HCT116 (cell line): ENCODE measurements around the gene TCEA2. TPM values are rescaled to one million over a fixed set of nuclear protein-coding genes. Genes with fewer than 3 reads are reported as not detected.

ENCODE experiments used
- ATAC-seq: fragments of 200-7000 bp; cut with Tn5 transposase; 2 replicates; pipeline ENCODE4 v1.9.1; 2020; ENCODE audit warnings: mild to moderate bottlenecking, moderate library complexity
- BruUV-seq: library from RNA; stranded (reverse); fragments of 400-500 nt; replicated peaks from 2 replicates; lab custom pipeline; 2021; lab: Mats Ljungman, UMichigan
- CTCF ChIA-PET: fragments of 300-600 bp; sonication (Branson Sonifier 250); formaldehyde crosslinking; loops from one replicate; lab custom pipeline; 2021; ENCODE audit warnings: antibody characterized with exemption; lab: Charles Lee
- POLR2A ChIA-PET: fragments of 300-600, 350-600 bp; sonication (Branson Sonifier 250); formaldehyde crosslinking; loops from one replicate; lab custom pipeline; 2021; ENCODE audit warnings: antibody characterized with exemption; lab: Charles Lee
- RAD21 ChIA-PET, 2 experiments: fragments of 300-600 bp; sonication (Branson Sonifier 250); formaldehyde crosslinking; loops; one replicate each; lab custom pipeline; 2023; ENCODE audit warnings: low total read pairs in 2 of 2; ENCODE audit not compliant: uncharacterized antibody in 2 of 2, unreplicated experiment in 2 of 2, low non-redundant PET in 1 of 2; lab: Charles Lee
- DNase-seq: peaks from one replicate; pipeline ENCODE4 v3.0.0-alpha.2; 2010; ENCODE audit warnings: low read depth, low spot score
- H2AFZ ChIP-seq: fragments of 200-600 bp; shearing (Covaris generic), sonication (generic); 2 replicates; pipeline ENCODE4 v1.6.1; 2017; ENCODE audit warnings: low read depth, mixed run types, mixed read lengths, antibody characterized with exemption, low read length; ENCODE audit not compliant: poor library complexity, severe bottlenecking
- H3K27ac ChIP-seq: 2 replicates; pipeline ENCODE4 v1.5.1; 2012; ENCODE audit warnings: low read depth, low read length
- H3K27me3 ChIP-seq: fragments of 200-600 bp; sonication (generic); 2 replicates; pipeline ENCODE4 v1.6.1; 2016; ENCODE audit warnings: mixed run types, low read length, mixed read lengths; ENCODE audit not compliant: insufficient read depth
- H3K36me3 ChIP-seq, 2 experiments: fragments of 200-500 bp in 1 of 2; fragments of 200-600 bp in 1 of 2; sonication (Bioruptor generic) in 1 of 2; sonication (generic) in 1 of 2; 2 replicates each; pipeline versions ENCODE4 v1.5.1 to v1.6.1; 2014 to 2016; ENCODE audit warnings: low read length in 2 of 2, inconsistent platforms in 1 of 2, mixed read lengths in 1 of 2, mixed run types in 1 of 2; ENCODE audit not compliant: insufficient read depth in 2 of 2, control insufficient read depth in 1 of 2
- H3K4me1 ChIP-seq, 2 experiments: fragments of 200-600 bp in 1 of 2; sonication (generic) in 1 of 2; 2 replicates each; pipeline versions ENCODE4 v1.5.1 to v1.6.1; 2012 to 2017; ENCODE audit warnings: low read length in 2 of 2, inconsistent platforms in 1 of 2, mild to moderate bottlenecking in 1 of 2, mixed read lengths in 1 of 2, mixed run types in 1 of 2, moderate library complexity in 1 of 2; ENCODE audit not compliant: insufficient read depth in 2 of 2, control insufficient read depth in 1 of 2
- H3K4me2 ChIP-seq: fragments of 200-600 bp; sonication (generic); 2 replicates; pipeline ENCODE4 v1.6.1; 2017; ENCODE audit warnings: mixed run types, low read length, mixed read lengths
- H3K4me3 ChIP-seq, 2 experiments: fragments of 200-600 bp in 1 of 2; sonication (generic) in 1 of 2; replicated peaks in 1 of 2; 2 replicates each; pipeline ENCODE4 v1.5.1; 2011 to 2016; ENCODE audit warnings: low read length in 2 of 2, control low read depth in 1 of 2, low read depth in 1 of 2, mild to moderate bottlenecking in 1 of 2, mixed read lengths in 1 of 2, mixed run types in 1 of 2
- H3K79me2 ChIP-seq: fragments of 200-600 bp; sonication (generic); 2 replicates; pipeline ENCODE4 v1.6.1; 2017; ENCODE audit warnings: mild to moderate bottlenecking, mixed run types, low read length, moderate library complexity, mixed read lengths; ENCODE audit not compliant: insufficient read depth
- H3K9ac ChIP-seq: fragments of 200-600 bp; sonication (generic); 2 replicates; pipeline ENCODE4 v1.6.1; 2016; ENCODE audit warnings: low read length, mixed read lengths
- H3K9me2 ChIP-seq: fragments of 200-600 bp; sonication (generic), shearing (Covaris generic); 2 replicates; pipeline ENCODE4 v1.6.1; 2017; ENCODE audit warnings: mixed run types, mild to moderate bottlenecking, moderate library complexity; ENCODE audit not compliant: insufficient read depth
- H3K9me3 ChIP-seq, 2 experiments: fragments of 200-500 bp in 1 of 2; fragments of 200-600 bp in 1 of 2; sonication (Bioruptor generic) in 1 of 2; sonication (generic) in 1 of 2; 2 replicates each; pipeline ENCODE4 v1.6.1; 2014 to 2017; ENCODE audit warnings: low read length in 2 of 2, mixed read lengths in 2 of 2, inconsistent platforms in 1 of 2, low read depth in 1 of 2, mild to moderate bottlenecking in 1 of 2, mixed run types in 1 of 2, moderate library complexity in 1 of 2; ENCODE audit not compliant: control insufficient read depth in 1 of 2, insufficient read depth in 1 of 2
- H4K20me1 ChIP-seq: fragments of 200-600 bp; sonication (generic), shearing (Covaris generic); 2 replicates; pipeline ENCODE4 v1.6.1; 2017; ENCODE audit warnings: mixed run types, mild to moderate bottlenecking, moderate library complexity; ENCODE audit not compliant: insufficient read depth
- CBX3 ChIP-seq: IDR thresholded peaks from 2 replicates; pipeline ENCODE4 v1.6.1; 2012; ENCODE audit warnings: low read depth
- CEBPB ChIP-seq: IDR thresholded peaks from 2 replicates; pipeline ENCODE4 v1.6.1; 2012; ENCODE audit warnings: low read depth
- EGR1 ChIP-seq: IDR thresholded peaks from 2 replicates; pipeline ENCODE4 v1.6.1; 2012; ENCODE audit warnings: low read depth
- EZH2 ChIP-seq: fragments of 200-600 bp; sonication (generic); IDR thresholded peaks from 2 replicates; pipeline ENCODE4 v1.6.1; 2017; ENCODE audit warnings: antibody characterized with exemption, mixed run types
- EZH2phosphoT487 ChIP-seq: fragments of 200-600 bp; IDR thresholded peaks from 2 replicates; pipeline ENCODE4 v1.6.1; 2018; ENCODE audit warnings: antibody characterized with exemption, borderline replicate concordance
- JUND ChIP-seq: IDR thresholded peaks from 2 replicates; pipeline ENCODE4 v1.6.1; 2012
- POLR2A ChIP-seq: IDR thresholded peaks from 2 replicates; pipeline ENCODE4 v1.7.0; 2011; ENCODE audit warnings: borderline replicate concordance; ENCODE audit not compliant: insufficient read depth, insufficient read length; ENCODE audit errors: extremely low read depth
- RAD21 ChIP-seq: IDR thresholded peaks from 2 replicates; pipeline ENCODE4 v1.6.1; 2012; ENCODE audit warnings: low read depth, mild to moderate bottlenecking
- SP1 ChIP-seq: IDR thresholded peaks from 2 replicates; pipeline ENCODE4 v1.6.1; 2012; ENCODE audit warnings: low read depth
- SRF ChIP-seq: IDR thresholded peaks from 2 replicates; pipeline ENCODE4 v1.6.1; 2012; ENCODE audit warnings: low read depth
- ZFX ChIP-seq: fragments of 450-650 bp; IDR thresholded peaks from 2 replicates; pipeline ENCODE4 v1.6.1; 2017
- intact Hi-C: fragments of 100-400 bp; cut with micrococcal nuclease; formaldehyde crosslinking; loops from 2 replicates; pipeline ENCODE4 v1.10.0; 2022
- total RNA-seq: library from RNA; stranded (reverse); gene quantifications from one replicate; pipeline ENCODE4 v1.2.1, GENCODE V29; 2021; ENCODE audit not compliant: unreplicated experiment
- TF ChIP-seq, protein P1 (sequence below), 3 experiments: fragments of 200-600 bp in 1 of 3; sonication (generic) in 1 of 3; IDR thresholded peaks in 2 of 3; conservative IDR thresholded peaks in 1 of 3; 2 replicates each; pipeline ENCODE4 v1.5.1; 2012 to 2017; ENCODE audit warnings: low read depth in 2 of 3, low read length in 2 of 3, antibody characterized with exemption in 1 of 3, borderline replicate concordance in 1 of 3, control low read depth in 1 of 3, mild to moderate bottlenecking in 1 of 3, mixed read lengths in 1 of 3, mixed run types in 1 of 3, moderate library complexity in 1 of 3; ENCODE audit not compliant: insufficient read depth in 1 of 3
- TF ChIP-seq, protein P2 (sequence below): IDR thresholded peaks from 2 replicates; pipeline ENCODE4 v1.6.1; 2012
- TF ChIP-seq, protein P3 (sequence below): IDR thresholded peaks from 2 replicates; pipeline ENCODE4 v1.6.1; 2012; ENCODE audit warnings: low read depth

TCEA2 gene
- total RNA-seq, 1 experiment from 2014 or later: 29.7 TPM

DNA sequence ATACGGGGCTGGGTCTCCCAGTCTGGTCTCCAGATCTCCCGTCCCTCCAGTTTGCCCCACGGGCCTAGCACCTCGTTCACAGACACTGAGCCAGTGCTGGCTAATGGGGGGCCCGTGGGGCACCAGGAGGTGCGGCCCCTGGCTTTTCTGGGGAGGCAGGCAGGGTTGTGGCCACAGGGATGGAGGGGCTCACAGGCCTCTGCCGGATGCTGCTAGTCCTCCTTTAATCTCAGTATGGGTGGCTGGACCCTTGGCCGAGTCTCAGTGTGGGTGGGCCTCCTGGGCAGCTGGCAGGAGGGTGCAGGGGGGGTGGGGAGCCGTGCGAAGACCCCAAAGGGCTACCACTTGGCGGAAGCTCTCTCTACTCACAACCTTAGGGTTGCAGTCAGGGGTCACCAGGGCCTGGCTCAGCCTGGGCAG is 12.0 kb upstream of the TCEA2 start (continued):
- TF ChIP-seq, protein P1, sequence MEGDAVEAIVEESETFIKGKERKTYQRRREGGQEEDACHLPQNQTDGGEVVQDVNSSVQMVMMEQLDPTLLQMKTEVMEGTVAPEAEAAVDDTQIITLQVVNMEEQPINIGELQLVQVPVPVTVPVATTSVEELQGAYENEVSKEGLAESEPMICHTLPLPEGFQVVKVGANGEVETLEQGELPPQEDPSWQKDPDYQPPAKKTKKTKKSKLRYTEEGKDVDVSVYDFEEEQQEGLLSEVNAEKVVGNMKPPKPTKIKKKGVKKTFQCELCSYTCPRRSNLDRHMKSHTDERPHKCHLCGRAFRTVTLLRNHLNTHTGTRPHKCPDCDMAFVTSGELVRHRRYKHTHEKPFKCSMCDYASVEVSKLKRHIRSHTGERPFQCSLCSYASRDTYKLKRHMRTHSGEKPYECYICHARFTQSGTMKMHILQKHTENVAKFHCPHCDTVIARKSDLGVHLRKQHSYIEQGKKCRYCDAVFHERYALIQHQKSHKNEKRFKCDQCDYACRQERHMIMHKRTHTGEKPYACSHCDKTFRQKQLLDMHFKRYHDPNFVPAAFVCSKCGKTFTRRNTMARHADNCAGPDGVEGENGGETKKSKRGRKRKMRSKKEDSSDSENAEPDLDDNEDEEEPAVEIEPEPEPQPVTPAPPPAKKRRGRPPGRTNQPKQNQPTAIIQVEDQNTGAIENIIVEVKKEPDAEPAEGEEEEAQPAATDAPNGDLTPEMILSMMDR (IDR thresholded peaks at IDR 0.05 in 2 of 3, conservative IDR thresholded peaks at IDR 0.05 in 1 of 3; ENCODE audit: borderline replicate concordance in 1 of 3, insufficient read depth in 1 of 3, low read depth in 2 of 3, low read length in 2 of 3): no peak
- no peak for TF ChIP-seq POLR2A
- TF ChIP-seq CEBPB: no peak
- TF ChIP-seq, protein P2, sequence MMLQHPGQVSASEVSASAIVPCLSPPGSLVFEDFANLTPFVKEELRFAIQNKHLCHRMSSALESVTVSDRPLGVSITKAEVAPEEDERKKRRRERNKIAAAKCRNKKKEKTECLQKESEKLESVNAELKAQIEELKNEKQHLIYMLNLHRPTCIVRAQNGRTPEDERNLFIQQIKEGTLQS: no peak
- no peak for TF ChIP-seq EGR1

DNA sequence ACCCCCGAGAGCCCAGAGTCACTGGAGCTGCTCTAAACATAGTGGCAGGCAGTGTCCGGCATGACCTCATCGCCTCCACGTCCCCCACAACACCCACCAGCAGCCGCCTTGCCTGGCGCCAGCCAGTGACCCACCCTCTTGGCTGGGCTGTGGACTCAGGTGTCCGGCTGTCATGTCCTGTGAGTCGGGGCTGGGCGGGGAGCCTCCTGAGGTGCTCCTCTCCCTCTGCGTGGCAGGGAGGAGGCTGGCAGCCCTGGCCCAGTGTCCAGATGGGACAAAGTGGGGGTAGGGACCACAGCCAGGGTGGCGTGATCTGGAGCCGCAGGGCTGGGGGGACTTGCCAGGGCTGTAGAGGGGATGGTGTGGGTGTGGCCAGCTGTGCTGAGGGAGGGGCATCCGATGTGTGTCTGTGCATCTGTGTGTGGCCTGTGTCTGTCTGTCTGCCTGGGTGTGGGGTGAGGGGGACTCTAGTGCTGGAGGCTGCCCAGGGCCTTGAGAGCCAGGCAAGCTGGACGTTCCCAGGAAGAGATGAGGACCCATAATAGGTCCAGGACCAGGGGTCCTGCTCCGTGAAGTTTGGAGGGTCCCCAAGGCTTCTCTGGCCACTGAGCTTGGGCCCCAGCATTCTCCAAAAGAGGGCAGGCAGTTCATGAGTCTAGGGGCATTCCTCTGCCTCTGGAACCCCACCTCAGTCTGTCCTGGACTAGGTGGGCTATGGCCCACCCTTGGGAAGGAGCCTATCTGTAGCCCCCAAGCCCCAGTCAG is 11.3 kb upstream of the TCEA2 start:
- Histone ChIP-seq H3K27me3 (no peaks in the 10 kb centered on the region), H3K79me2 (no peaks in the 10 kb centered on the region), H3K9ac (no peak overlapping the region), H3K36me3 (no peaks in the 10 kb centered on the region), H4K20me1 (no peaks in the 10 kb centered on the region), H3K9me2 (no peaks in the 10 kb centered on the region), H3K9me3 (no peaks in the 10 kb centered on the region), H3K4me2 (no peak overlapping the region), H3K4me3 (no peak overlapping the region), H3K4me1 (peaks cover 16 to 32% of the 10 kb centered on the region in 2 experiments), H3K27ac (no peak overlapping the region), H2AFZ (no peak overlapping the region)
- BruUV-seq: no TSS peak
- ChIA-PET CTCF (no interaction called here), RAD21 (interaction anchor here in 1 of 2 experiments (0.6 kb wide), 1 partner anchor 64 kb away, joined by 4 read pairs; no protein-coding TSS in a partner anchor), POLR2A (interaction anchor here (0.6 kb wide), 1 partner anchor 477 kb away, joined by 3 read pairs; no protein-coding TSS in a partner anchor)
- no peak for ATAC-seq
- intact Hi-C loops: loop anchor here (10.0 kb wide), 1 partner anchor 347 kb away; the partner anchor contains the start of genes ARFRP1 and ZGPAT
- DNase-seq: no peak
- TF ChIP-seq RAD21: no peak
- no peak for TF ChIP-seq CBX3
- TF ChIP-seq POLR2A: no peak
- TF ChIP-seq, protein P3, sequence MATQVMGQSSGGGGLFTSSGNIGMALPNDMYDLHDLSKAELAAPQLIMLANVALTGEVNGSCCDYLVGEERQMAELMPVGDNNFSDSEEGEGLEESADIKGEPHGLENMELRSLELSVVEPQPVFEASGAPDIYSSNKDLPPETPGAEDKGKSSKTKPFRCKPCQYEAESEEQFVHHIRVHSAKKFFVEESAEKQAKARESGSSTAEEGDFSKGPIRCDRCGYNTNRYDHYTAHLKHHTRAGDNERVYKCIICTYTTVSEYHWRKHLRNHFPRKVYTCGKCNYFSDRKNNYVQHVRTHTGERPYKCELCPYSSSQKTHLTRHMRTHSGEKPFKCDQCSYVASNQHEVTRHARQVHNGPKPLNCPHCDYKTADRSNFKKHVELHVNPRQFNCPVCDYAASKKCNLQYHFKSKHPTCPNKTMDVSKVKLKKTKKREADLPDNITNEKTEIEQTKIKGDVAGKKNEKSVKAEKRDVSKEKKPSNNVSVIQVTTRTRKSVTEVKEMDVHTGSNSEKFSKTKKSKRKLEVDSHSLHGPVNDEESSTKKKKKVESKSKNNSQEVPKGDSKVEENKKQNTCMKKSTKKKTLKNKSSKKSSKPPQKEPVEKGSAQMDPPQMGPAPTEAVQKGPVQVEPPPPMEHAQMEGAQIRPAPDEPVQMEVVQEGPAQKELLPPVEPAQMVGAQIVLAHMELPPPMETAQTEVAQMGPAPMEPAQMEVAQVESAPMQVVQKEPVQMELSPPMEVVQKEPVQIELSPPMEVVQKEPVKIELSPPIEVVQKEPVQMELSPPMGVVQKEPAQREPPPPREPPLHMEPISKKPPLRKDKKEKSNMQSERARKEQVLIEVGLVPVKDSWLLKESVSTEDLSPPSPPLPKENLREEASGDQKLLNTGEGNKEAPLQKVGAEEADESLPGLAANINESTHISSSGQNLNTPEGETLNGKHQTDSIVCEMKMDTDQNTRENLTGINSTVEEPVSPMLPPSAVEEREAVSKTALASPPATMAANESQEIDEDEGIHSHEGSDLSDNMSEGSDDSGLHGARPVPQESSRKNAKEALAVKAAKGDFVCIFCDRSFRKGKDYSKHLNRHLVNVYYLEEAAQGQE: no peak
- no peak for TF ChIP-seq EZH2
- TF ChIP-seq JUND: no peak
- no peak for TF ChIP-seq ZFX
- no peak for TF ChIP-seq EZH2phosphoT487
- TF ChIP-seq SRF: no peak
- TF ChIP-seq SP1: no peak
- no peak for TF ChIP-seq CEBPB
- TF ChIP-seq, protein P1 (IDR thresholded peaks at IDR 0.05 in 2 of 3, conservative IDR thresholded peaks at IDR 0.05 in 1 of 3; ENCODE audit: borderline replicate concordance in 1 of 3, insufficient read depth in 1 of 3, low read depth in 2 of 3, low read length in 2 of 3): no peak
